Measurements from ENCODE around the gene EFTUD2. TPM values are rescaled to one million over a fixed set of nuclear protein-coding genes. Genes with fewer than 3 reads are reported as not detected.
A peak's percentile ranks its signal among the peaks of the same experiment; 100 is the strongest.

EFTUD2 gene
- total and polyA plus RNA-seq, 9 of the 15 experiments (the other 6 are each of a cell fraction or from before 2014, with no cell fraction given), result 65.8 to 362 (median 218) TPM

DNA sequence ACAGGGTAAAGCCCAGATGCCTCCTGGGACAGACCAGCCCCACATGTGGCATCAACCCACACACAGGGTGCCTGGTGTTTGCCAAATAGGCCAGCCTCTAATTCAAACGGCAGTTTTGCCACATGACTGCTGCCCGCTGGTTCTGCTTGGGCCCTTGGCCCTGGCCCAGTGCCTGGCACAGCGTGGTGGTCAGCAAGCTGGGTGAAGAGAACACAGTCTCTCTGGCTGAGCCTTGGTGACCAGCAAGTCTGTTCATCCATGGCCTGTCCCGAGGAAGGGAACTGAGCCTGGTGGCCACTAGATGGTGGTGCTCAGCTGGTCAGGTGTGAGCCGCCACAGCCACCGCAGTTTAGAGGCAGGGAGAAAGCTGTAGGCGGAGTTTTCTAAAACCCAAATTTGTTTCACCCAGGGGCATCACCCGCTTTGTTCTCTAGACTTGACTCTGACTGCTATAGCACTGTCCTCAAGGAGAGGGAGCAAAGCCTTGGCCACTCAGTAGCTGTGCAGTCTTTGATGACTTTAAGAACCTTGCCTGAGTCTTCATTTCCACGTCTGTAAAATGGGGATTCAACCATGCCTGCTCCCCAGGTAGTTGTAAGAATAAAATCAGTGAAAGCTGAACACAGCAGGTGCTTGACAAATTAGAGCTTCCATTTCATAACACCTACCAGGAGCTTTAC is 20.8 kb upstream of the EFTUD2 start (continued):
- TF ChIP-seq RB1 (IDR thresholded peaks at IDR 0.05; ENCODE audit: low read depth) (peak; percentile 72), SRF (CRISPR knock-in tag; IDR thresholded peaks at IDR 0.05) (no peak), HINFP (tag; conservative IDR thresholded peaks at IDR 0.05; ENCODE audit: low read depth) (no peak), MAFG (tag; conservative IDR thresholded peaks at IDR 0.05) (no peak), HDGF (IDR thresholded peaks at IDR 0.05) (no peak), ATF7 (IDR thresholded peaks at IDR 0.05) (0 out of 2 replicates have a peak, but pooled peaks have one; percentile 29), FUS (optimal IDR thresholded peaks at IDR 0.05; ENCODE audit: low read depth, low read length) (no peak), ZNF512 (tag; IDR thresholded peaks at IDR 0.05) (no peak), TEAD2 (tag; IDR thresholded peaks at IDR 0.05) (no peak), GATA2 (CRISPR knock-in tag; IDR thresholded peaks at IDR 0.05) (no peak), HLTF (IDR thresholded peaks at IDR 0.05) (no peak), MAZ (CRISPR knock-in tag; conservative IDR thresholded peaks at IDR 0.05 in 1 of 2, IDR thresholded peaks at IDR 0.05 in 1 of 2) (peak in 1 of 2 experiments; percentile 67; a peak in 2 of 4 replicates), GATAD2A (IDR thresholded peaks at IDR 0.05) (no peak), HMG20A (CRISPR knock-in tag; conservative IDR thresholded peaks at IDR 0.05) (no peak), KLF16 (IDR thresholded peaks at IDR 0.05) (no peak), ZNF140 (CRISPR knock-in tag; IDR thresholded peaks at IDR 0.05) (no peak), CEBPB (tag; IDR thresholded peaks at IDR 0.05) (no peak), MBD2 (IDR thresholded peaks at IDR 0.05; ENCODE audit: borderline replicate concordance, low read depth) (no peak), NBN (IDR thresholded peaks at IDR 0.05; ENCODE audit: low read depth) (no peak), POLR2A (conservative IDR thresholded peaks at IDR 0.05) (no peak), MEF2A (IDR thresholded peaks at IDR 0.05; ENCODE audit: control insufficient read depth, low read depth, low read length) (no peak), STAT6 (CRISPR knock-in tag; IDR thresholded peaks at IDR 0.05) (no peak), BACH1 (tag; IDR thresholded peaks at IDR 0.05) (no peak), ZNF717 (CRISPR knock-in tag; IDR thresholded peaks at IDR 0.05) (no peak)
- TF ChIP-seq, protein P1, sequence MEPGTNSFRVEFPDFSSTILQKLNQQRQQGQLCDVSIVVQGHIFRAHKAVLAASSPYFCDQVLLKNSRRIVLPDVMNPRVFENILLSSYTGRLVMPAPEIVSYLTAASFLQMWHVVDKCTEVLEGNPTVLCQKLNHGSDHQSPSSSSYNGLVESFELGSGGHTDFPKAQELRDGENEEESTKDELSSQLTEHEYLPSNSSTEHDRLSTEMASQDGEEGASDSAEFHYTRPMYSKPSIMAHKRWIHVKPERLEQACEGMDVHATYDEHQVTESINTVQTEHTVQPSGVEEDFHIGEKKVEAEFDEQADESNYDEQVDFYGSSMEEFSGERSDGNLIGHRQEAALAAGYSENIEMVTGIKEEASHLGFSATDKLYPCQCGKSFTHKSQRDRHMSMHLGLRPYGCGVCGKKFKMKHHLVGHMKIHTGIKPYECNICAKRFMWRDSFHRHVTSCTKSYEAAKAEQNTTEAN (CRISPR knock-in tag; IDR thresholded peaks at IDR 0.05), result no peak

Measured in K562 (cell line).